ENCODE results near the gene SNRNP70.
"Not testable (repeated sequence)": the region's sequence is repeated elsewhere in the genome, so short reads cannot be mapped to it uniquely, and the experiment has no call there.

DNA sequence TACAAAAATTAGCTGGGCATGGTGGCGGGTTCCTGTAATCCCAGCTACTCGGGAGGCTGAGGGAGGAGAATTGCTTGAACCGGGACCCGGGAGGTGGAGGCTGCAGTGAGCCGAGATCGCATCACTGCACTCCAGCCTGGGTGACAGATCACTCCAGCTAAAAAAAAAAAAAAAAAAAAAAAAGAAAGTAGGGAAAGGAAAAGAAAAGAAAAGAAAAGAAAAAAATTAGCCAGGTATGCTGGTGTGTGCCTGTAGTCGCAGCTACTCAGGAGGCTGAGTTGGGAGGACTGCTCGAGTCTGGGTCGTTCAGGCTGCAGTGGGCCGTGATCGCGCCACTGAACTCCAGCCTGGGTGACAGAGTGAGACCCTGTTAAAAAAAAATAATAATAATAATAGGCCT is 42.0 kb downstream of the SNRNP70 start:
- TF ChIP-seq, protein P1, sequence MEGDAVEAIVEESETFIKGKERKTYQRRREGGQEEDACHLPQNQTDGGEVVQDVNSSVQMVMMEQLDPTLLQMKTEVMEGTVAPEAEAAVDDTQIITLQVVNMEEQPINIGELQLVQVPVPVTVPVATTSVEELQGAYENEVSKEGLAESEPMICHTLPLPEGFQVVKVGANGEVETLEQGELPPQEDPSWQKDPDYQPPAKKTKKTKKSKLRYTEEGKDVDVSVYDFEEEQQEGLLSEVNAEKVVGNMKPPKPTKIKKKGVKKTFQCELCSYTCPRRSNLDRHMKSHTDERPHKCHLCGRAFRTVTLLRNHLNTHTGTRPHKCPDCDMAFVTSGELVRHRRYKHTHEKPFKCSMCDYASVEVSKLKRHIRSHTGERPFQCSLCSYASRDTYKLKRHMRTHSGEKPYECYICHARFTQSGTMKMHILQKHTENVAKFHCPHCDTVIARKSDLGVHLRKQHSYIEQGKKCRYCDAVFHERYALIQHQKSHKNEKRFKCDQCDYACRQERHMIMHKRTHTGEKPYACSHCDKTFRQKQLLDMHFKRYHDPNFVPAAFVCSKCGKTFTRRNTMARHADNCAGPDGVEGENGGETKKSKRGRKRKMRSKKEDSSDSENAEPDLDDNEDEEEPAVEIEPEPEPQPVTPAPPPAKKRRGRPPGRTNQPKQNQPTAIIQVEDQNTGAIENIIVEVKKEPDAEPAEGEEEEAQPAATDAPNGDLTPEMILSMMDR (IDR thresholded peaks at IDR 0.05; ENCODE audit: low read depth, low read length) = not testable (repeated sequence)
- TF ChIP-seq EZH2phosphoT487 (IDR thresholded peaks at IDR 0.05; ENCODE audit: low read depth) = not testable (repeated sequence)
